SJSA1 (cell line): ENCODE data around the gene VPS13D. TPM values are rescaled to one million over a fixed set of nuclear protein-coding genes. Genes with fewer than 3 reads are reported as not detected.

ENCODE experiments used
- DNase-seq, 2 experiments: peaks; one replicate each; pipeline ENCODE4 v3.0.0-alpha.2; 2015 to 2020; ENCODE audit warnings: low spot score in 2 of 2, low read depth in 1 of 2
- H3K27ac ChIP-seq: fragments of 250-450 bp; sonication (Bioruptor Pico); 2 replicates; pipeline ENCODE4 v1.5.1; 2020; ENCODE audit warnings: mild to moderate bottlenecking, moderate library complexity
- H3K27me3 ChIP-seq: fragments of 250-450 bp; sonication (Bioruptor Pico); replicated peaks from 2 replicates; pipeline ENCODE4 v1.5.1; 2020; ENCODE audit warnings: mild to moderate bottlenecking, moderate library complexity
- H3K36me3 ChIP-seq: fragments of 250-450 bp; sonication (Bioruptor Pico); 2 replicates; pipeline ENCODE4 v1.5.1; 2020; ENCODE audit warnings: mild to moderate bottlenecking
- H3K4me1 ChIP-seq: fragments of 250-450 bp; sonication (Bioruptor Pico); replicated peaks from 2 replicates; pipeline ENCODE4 v1.6.1; 2021; ENCODE audit warnings: mild to moderate bottlenecking
- H3K4me3 ChIP-seq: fragments of 250-450 bp; sonication (Bioruptor Pico); 2 replicates; pipeline ENCODE4 v1.5.1; 2020; ENCODE audit warnings: mild to moderate bottlenecking
- H3K9me3 ChIP-seq: fragments of 250-450 bp; sonication (Bioruptor Pico); replicated peaks from 2 replicates; pipeline ENCODE4 v1.5.1; 2020; ENCODE audit warnings: mild to moderate bottlenecking
- total RNA-seq: library from RNA; depleted of rRNA; stranded (reverse); fragments of >200 nt; shearing (Covaris generic); gene quantifications from 2 replicates; pipeline ENCODE4 v1.2.3, GENCODE V29; 2014

VPS13D gene
- total RNA-seq, 1 experiment from 2014 or later, result 12.9 TPM

- H3K36me3 ChIP-seq, result peaks cover 17% of the 10 kb centered on the region
- no peaks in the 10 kb centered on the region for H3K9me3 ChIP-seq
- no peak for DNase-seq
- 0 out of 2 replicates have a peak, but pooled peaks cover 3% of the 10 kb centered on the region for H3K4me1 ChIP-seq
- H3K4me3 ChIP-seq, result no peak overlapping the region
- H3K27ac ChIP-seq, result no peak overlapping the region
- no peaks in the 10 kb centered on the region for H3K27me3 ChIP-seq
Observed at GRCh38 chr1:12413664-12414410, 184.0 kb downstream of the VPS13D start.

GRCh38 chr1:12414444-12415018 lies 184.7 kb downstream of the VPS13D start:
- Histone ChIP-seq H3K4me3 (no peak overlapping the region), H3K36me3 (peaks cover 17% of the 10 kb centered on the region), H3K9me3 (no peaks in the 10 kb centered on the region), H3K4me1 (0 out of 2 replicates have a peak, but pooled peaks cover 3% of the 10 kb centered on the region), H3K27ac (no peak overlapping the region), H3K27me3 (no peaks in the 10 kb centered on the region)
- DNase-seq, result no peak

- peaks cover 21% of the 10 kb centered on the region for H3K36me3 ChIP-seq
- no peak overlapping the region for H3K27ac ChIP-seq
- no peaks in the 10 kb centered on the region for H3K9me3 ChIP-seq
- DNase-seq, result no peak
- no peak overlapping the region for H3K4me3 ChIP-seq
- 0 out of 2 replicates have a peak, but pooled peaks cover 3% of the 10 kb centered on the region for H3K4me1 ChIP-seq
- H3K27me3 ChIP-seq, result no peaks in the 10 kb centered on the region
Observed at GRCh38 chr1:12415038-12415466, 185.2 kb downstream of the VPS13D start.

- Histone ChIP-seq H3K4me1 (0 out of 2 replicates have a peak, but pooled peaks cover 3% of the 10 kb centered on the region), H3K4me3 (no peak overlapping the region), H3K36me3 (peaks cover 21% of the 10 kb centered on the region), H3K9me3 (no peaks in the 10 kb centered on the region), H3K27me3 (no peaks in the 10 kb centered on the region), H3K27ac (no peak overlapping the region)
- DNase-seq, result no peak
Observed at GRCh38 chr1:12416101-12416500, 186.3 kb downstream of the VPS13D start.

- no peaks in the 10 kb centered on the region for H3K9me3 ChIP-seq
Observed at GRCh38 chr1:12416744-12417143, 186.9 kb downstream of the VPS13D start.

GRCh38 chr1:12417389-12417788 lies 187.6 kb downstream of the VPS13D start:
- H3K9me3 ChIP-seq, result no peaks in the 10 kb centered on the region
- no peak for DNase-seq
- no peaks in the 10 kb centered on the region for H3K27me3 ChIP-seq
- peaks cover 21% of the 10 kb centered on the region for H3K36me3 ChIP-seq
- H3K4me1 ChIP-seq, result 0 out of 2 replicates have a peak, but pooled peaks cover 3% of the 10 kb centered on the region
- no peak overlapping the region for H3K4me3 ChIP-seq
- H3K27ac ChIP-seq, result no peak overlapping the region

More at GRCh38 chr1:12416744-12417143, 186.9 kb downstream of the VPS13D start:
- DNase-seq, result no peak
- Histone ChIP-seq H3K4me3 (no peak overlapping the region), H3K36me3 (peaks cover 21% of the 10 kb centered on the region), H3K4me1 (0 out of 2 replicates have a peak, but pooled peaks cover 3% of the 10 kb centered on the region), H3K27ac (no peak overlapping the region), H3K27me3 (no peaks in the 10 kb centered on the region)

- DNase-seq, result no peak
- no peaks in the 10 kb centered on the region for H3K27me3 ChIP-seq
- H3K4me3 ChIP-seq, result no peak overlapping the region
- no peak overlapping the region for H3K27ac ChIP-seq
- H3K36me3 ChIP-seq, result peaks cover 21% of the 10 kb centered on the region
- peaks cover 19% of the 10 kb centered on the region for H3K4me1 ChIP-seq
- no peaks in the 10 kb centered on the region for H3K9me3 ChIP-seq
Observed at GRCh38 chr1:12420171-12420570, 190.3 kb downstream of the VPS13D start.

GRCh38 chr1:12422488-12422887 lies 192.7 kb downstream of the VPS13D start:
- DNase-seq, result no peak
- Histone ChIP-seq H3K4me1 (peaks cover 19% of the 10 kb centered on the region), H3K9me3 (no peaks in the 10 kb centered on the region), H3K4me3 (no peak overlapping the region), H3K36me3 (peaks cover 6% of the 10 kb centered on the region), H3K27ac (no peak overlapping the region), H3K27me3 (no peaks in the 10 kb centered on the region)

- DNase-seq, result no peak
- H3K9me3 ChIP-seq, result no peaks in the 10 kb centered on the region
- H3K4me1 ChIP-seq, result peaks cover 19% of the 10 kb centered on the region
- no peaks in the 10 kb centered on the region for H3K27me3 ChIP-seq
- H3K36me3 ChIP-seq, result peaks cover 5% of the 10 kb centered on the region
- no peak overlapping the region for H3K27ac ChIP-seq
- H3K4me3 ChIP-seq, result no peak overlapping the region
Observed at GRCh38 chr1:12424087-12424529, 194.3 kb downstream of the VPS13D start.

- Histone ChIP-seq H3K9me3 (no peaks in the 10 kb centered on the region), H3K4me1 (peaks cover 19% of the 10 kb centered on the region), H3K4me3 (no peak overlapping the region), H3K27me3 (no peaks in the 10 kb centered on the region), H3K27ac (no peak overlapping the region), H3K36me3 (peaks cover 1% of the 10 kb centered on the region)
- no peak for DNase-seq
Observed at GRCh38 chr1:12424793-12425192, 195.0 kb downstream of the VPS13D start.

- no peaks in the 10 kb centered on the region for H3K36me3 ChIP-seq
- no peak overlapping the region for H3K4me3 ChIP-seq
- no peak overlapping the region for H3K27ac ChIP-seq
- H3K4me1 ChIP-seq, result peaks cover 19% of the 10 kb centered on the region
- no peaks in the 10 kb centered on the region for H3K9me3 ChIP-seq
- DNase-seq, result no peak
- H3K27me3 ChIP-seq, result no peaks in the 10 kb centered on the region
Observed at GRCh38 chr1:12426030-12426429, 196.2 kb downstream of the VPS13D start.

- no peaks in the 10 kb centered on the region for H3K36me3 ChIP-seq
- DNase-seq, result no peak
- no peaks in the 10 kb centered on the region for H3K27me3 ChIP-seq
- H3K4me1 ChIP-seq, result peaks cover 18% of the 10 kb centered on the region
- H3K9me3 ChIP-seq, result no peaks in the 10 kb centered on the region
- H3K4me3 ChIP-seq, result no peak overlapping the region
- H3K27ac ChIP-seq, result no peak overlapping the region
Observed at GRCh38 chr1:12428334-12428733, 198.5 kb downstream of the VPS13D start.

- Histone ChIP-seq H3K27ac (no peak overlapping the region), H3K36me3 (no peaks in the 10 kb centered on the region), H3K9me3 (no peaks in the 10 kb centered on the region), H3K4me3 (no peak overlapping the region), H3K4me1 (peaks cover 25% of the 10 kb centered on the region), H3K27me3 (no peaks in the 10 kb centered on the region)
- DNase-seq, result no peak
Observed at GRCh38 chr1:12430525-12430924, 200.7 kb downstream of the VPS13D start.

GRCh38 chr1:12432897-12433296 lies 203.1 kb downstream of the VPS13D start:
- DNase-seq, result no peak
- H3K4me1 ChIP-seq, result peaks cover 48% of the 10 kb centered on the region
- H3K27ac ChIP-seq, result no peak overlapping the region
- H3K4me3 ChIP-seq, result no peak overlapping the region
- no peaks in the 10 kb centered on the region for H3K36me3 ChIP-seq
- no peaks in the 10 kb centered on the region; the same call in 1 of the 2 replicates for H3K9me3 ChIP-seq
- H3K27me3 ChIP-seq, result no peaks in the 10 kb centered on the region
